Esophagus squamous epithelium (tissue), 4 donors: ENCODE results near the gene AAGAB.

Source experiments
- POLR2A ChIP-seq, 4 donors: fragments of 450-650 bp; IDR thresholded peaks; one replicate each; pipeline ENCODE4 v1.6.1; 2017; ENCODE audit warnings: antibody characterized with exemption in 4 of 4, mild to moderate bottlenecking in 4 of 4, moderate library complexity in 3 of 4
- TF ChIP-seq, protein P1 (sequence below), 6 experiments: fragments of 450-650 bp in 4 of 6; fragments of 200-600 bp in 2 of 6; sonication (generic) in 2 of 6; IDR thresholded peaks; one replicate each; pipeline ENCODE4 v1.5.1; 2016 to 2019; ENCODE audit warnings: antibody characterized with exemption in 6 of 6, mild to moderate bottlenecking in 4 of 6, moderate library complexity in 4 of 6

GRCh38 chr15:67218428-67218827 is 36.0 kb downstream of the AAGAB start:
- TF ChIP-seq, protein P1, sequence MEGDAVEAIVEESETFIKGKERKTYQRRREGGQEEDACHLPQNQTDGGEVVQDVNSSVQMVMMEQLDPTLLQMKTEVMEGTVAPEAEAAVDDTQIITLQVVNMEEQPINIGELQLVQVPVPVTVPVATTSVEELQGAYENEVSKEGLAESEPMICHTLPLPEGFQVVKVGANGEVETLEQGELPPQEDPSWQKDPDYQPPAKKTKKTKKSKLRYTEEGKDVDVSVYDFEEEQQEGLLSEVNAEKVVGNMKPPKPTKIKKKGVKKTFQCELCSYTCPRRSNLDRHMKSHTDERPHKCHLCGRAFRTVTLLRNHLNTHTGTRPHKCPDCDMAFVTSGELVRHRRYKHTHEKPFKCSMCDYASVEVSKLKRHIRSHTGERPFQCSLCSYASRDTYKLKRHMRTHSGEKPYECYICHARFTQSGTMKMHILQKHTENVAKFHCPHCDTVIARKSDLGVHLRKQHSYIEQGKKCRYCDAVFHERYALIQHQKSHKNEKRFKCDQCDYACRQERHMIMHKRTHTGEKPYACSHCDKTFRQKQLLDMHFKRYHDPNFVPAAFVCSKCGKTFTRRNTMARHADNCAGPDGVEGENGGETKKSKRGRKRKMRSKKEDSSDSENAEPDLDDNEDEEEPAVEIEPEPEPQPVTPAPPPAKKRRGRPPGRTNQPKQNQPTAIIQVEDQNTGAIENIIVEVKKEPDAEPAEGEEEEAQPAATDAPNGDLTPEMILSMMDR (IDR thresholded peaks at IDR 0.05), result no peak
- TF ChIP-seq POLR2A (IDR thresholded peaks at IDR 0.05), result no peak
